GM12878 (cell line): Measurements from ENCODE around the gene DUSP22.

Source experiments
- BHLHE40 ChIP-seq, 2 experiments: fragments of 450-650 bp in 1 of 2; IDR thresholded peaks; 2 replicates each; pipeline ENCODE4 v1.6.1; 2011 to 2017; ENCODE audit warnings: low read depth in 2 of 2, borderline replicate concordance in 1 of 2, improper control_type of control experiment in 1 of 2, low read length in 1 of 2, mild to moderate bottlenecking in 1 of 2
- CHD2 ChIP-seq: IDR thresholded peaks from 2 replicates; pipeline ENCODE4 v1.6.1; 2011; ENCODE audit warnings: low read depth, low read length, improper control_type of control experiment, borderline replicate concordance
- CREM ChIP-seq: IDR thresholded peaks from 2 replicates; pipeline ENCODE4 v1.6.1; 2014; ENCODE audit warnings: antibody characterized with exemption, low read depth
- CTCF ChIP-seq, 3 experiments: IDR thresholded peaks in 2 of 3; conservative IDR thresholded peaks in 1 of 3; 2 replicates each; pipeline ENCODE4 v1.5.1; 2011; ENCODE audit warnings: low read depth in 3 of 3, low read length in 3 of 3, mild to moderate bottlenecking in 3 of 3, control low read depth in 2 of 3, moderate library complexity in 2 of 3, inconsistent platforms in 1 of 3, mixed read lengths in 1 of 3; ENCODE audit not compliant: control insufficient read depth in 2 of 3, insufficient read depth in 1 of 3; ENCODE audit errors: extremely low read depth in 1 of 3
- HDAC6 ChIP-seq: fragments of 200-600 bp; sonication (generic); IDR thresholded peaks from one replicate; pipeline ENCODE4 v1.8.0; 2017; ENCODE audit warnings: antibody characterized with exemption; ENCODE audit not compliant: unreplicated experiment
- MXI1 ChIP-seq: fragments of 150-350 bp; IDR thresholded peaks from 2 replicates; pipeline ENCODE4 v1.6.1; 2011; ENCODE audit warnings: low read depth, mild to moderate bottlenecking, inconsistent platforms, low read length, improper control_type of control experiment
- POLR2AphosphoS2 ChIP-seq: IDR thresholded peaks from 2 replicates; pipeline ENCODE4 v1.6.1; 2011; ENCODE audit warnings: low read depth, mild to moderate bottlenecking, low read length, improper control_type of control experiment, moderate library complexity
- PRDM15 ChIP-seq: fragments of 450-650 bp; formaldehyde crosslinking; IDR thresholded peaks from 2 replicates; pipeline ENCODE4 v1.4.0; 2020; ENCODE audit warnings: mild to moderate bottlenecking, moderate library complexity
- REST ChIP-seq: IDR thresholded peaks from 2 replicates; pipeline ENCODE4 v1.6.1; 2012; ENCODE audit warnings: mild to moderate bottlenecking, low read depth, low read length
- SIN3A ChIP-seq: IDR thresholded peaks from 2 replicates; pipeline ENCODE4 v1.6.1; 2012; ENCODE audit warnings: low read depth, low read length, improper control_type of control experiment
- YY1 ChIP-seq: IDR thresholded peaks from 2 replicates; pipeline ENCODE4 v1.6.1; 2011; ENCODE audit warnings: low read depth, mild to moderate bottlenecking, low read length
- ZNF274 ChIP-seq: IDR thresholded peaks from one replicate; pipeline ENCODE4 v1.8.0; 2011; ENCODE audit not compliant: insufficient read length, insufficient read depth
- ZNF687 ChIP-seq: fragments of 450-650 bp; IDR thresholded peaks from 2 replicates; pipeline ENCODE4 v1.6.1; 2017; ENCODE audit warnings: mild to moderate bottlenecking, moderate library complexity

GRCh38 chr6:352474-352873 is 60.2 kb downstream of the DUSP22 start:
- no peak for TF ChIP-seq REST
- TF ChIP-seq HDAC6 = no peak
- no peak for TF ChIP-seq CREM
- no peak for TF ChIP-seq PRDM15 (CRISPR knock-in tag)
- TF ChIP-seq ZNF274 = no peak
- TF ChIP-seq CTCF (IDR thresholded peaks at IDR 0.05 in 2 of 3, conservative IDR thresholded peaks at IDR 0.05 in 1 of 3; ENCODE audit: control insufficient read depth in 2 of 3, extremely low read depth in 1 of 3, insufficient read depth in 1 of 3, low read depth in 3 of 3, low read length in 3 of 3) = no peak
- no peak for TF ChIP-seq MXI1
- 0 out of 2 replicates have a peak, but pooled peaks have one; percentile 17 for TF ChIP-seq POLR2AphosphoS2
- no peak for TF ChIP-seq CHD2
- TF ChIP-seq SIN3A = no peak
- TF ChIP-seq BHLHE40 (IDR thresholded peaks at IDR 0.05; ENCODE audit: borderline replicate concordance in 1 of 2, low read depth in 2 of 2, low read length in 1 of 2) = no peak
- TF ChIP-seq YY1 = no peak
- no peak for TF ChIP-seq ZNF687
